Vagina (tissue), 2 donors: ENCODE measurements around the gene TMPRSS15. TPM values are rescaled to one million over a fixed set of nuclear protein-coding genes. Genes with fewer than 3 reads are reported as not detected.

Experiments used
- DNase-seq, 2 donors: peaks; one replicate each; pipeline ENCODE4 v3.0.0-alpha.2; 2017; ENCODE audit errors: extremely low spot score in 2 of 2
- H3K27ac ChIP-seq: fragments of 200-600 bp; sonication (generic); one replicate; pipeline ENCODE4 v1.5.1; 2019
- H3K27me3 ChIP-seq: fragments of 200-600 bp; sonication (generic); one replicate; pipeline ENCODE4 v1.5.1; 2019
- H3K36me3 ChIP-seq, 2 donors: fragments of 200-600 bp; sonication (generic); one replicate each; pipeline ENCODE4 v1.5.1; 2017 to 2019
- H3K4me1 ChIP-seq: fragments of 200-600 bp; sonication (generic); one replicate; pipeline ENCODE4 v1.5.1; 2019
- H3K4me3 ChIP-seq, 2 donors: fragments of 200-600 bp; sonication (generic); 1 replicate in 1 of 2; 2 replicates in 1 of 2; pipeline ENCODE4 v1.5.1; 2016 to 2019
- H3K9me3 ChIP-seq: fragments of 200-600 bp; sonication (generic); one replicate; pipeline ENCODE4 v1.5.1; 2019
- POLR2A ChIP-seq, 2 donors: fragments of 450-650 bp; IDR thresholded peaks; one replicate each; pipeline ENCODE4 v1.6.1; 2017; ENCODE audit warnings: antibody characterized with exemption in 2 of 2, mild to moderate bottlenecking in 2 of 2, moderate library complexity in 2 of 2
- POLR2AphosphoS5 ChIP-seq, 2 donors: sonication (generic); formaldehyde crosslinking; IDR thresholded peaks; one replicate each; pipeline ENCODE4 v1.9.0; 2017; ENCODE audit warnings: antibody characterized with exemption in 2 of 2, mild to moderate bottlenecking in 2 of 2, low read depth in 1 of 2; ENCODE audit not compliant: insufficient read depth in 1 of 2
- intact Hi-C: fragments of 100-400 bp; cut with DNase I; formaldehyde crosslinking; loops from one replicate; pipeline ENCODE4 v1.15.1; 2023
- total RNA-seq: library from RNA; depleted of rRNA; stranded (reverse); fragments of >200 nt; gene quantifications from one replicate; pipeline ENCODE4 v1.2.3, GENCODE V29; 2016
- TF ChIP-seq, protein P1 (sequence below), 3 experiments: fragments of 450-650 bp in 2 of 3; fragments of 200-600 bp in 1 of 3; sonication (generic) in 1 of 3; IDR thresholded peaks; one replicate each; pipeline ENCODE4 v1.5.1; 2017 to 2019; ENCODE audit warnings: antibody characterized with exemption in 3 of 3, mild to moderate bottlenecking in 2 of 3, moderate library complexity in 2 of 3

Gene TMPRSS15
- not detected for total RNA-seq

DNA sequence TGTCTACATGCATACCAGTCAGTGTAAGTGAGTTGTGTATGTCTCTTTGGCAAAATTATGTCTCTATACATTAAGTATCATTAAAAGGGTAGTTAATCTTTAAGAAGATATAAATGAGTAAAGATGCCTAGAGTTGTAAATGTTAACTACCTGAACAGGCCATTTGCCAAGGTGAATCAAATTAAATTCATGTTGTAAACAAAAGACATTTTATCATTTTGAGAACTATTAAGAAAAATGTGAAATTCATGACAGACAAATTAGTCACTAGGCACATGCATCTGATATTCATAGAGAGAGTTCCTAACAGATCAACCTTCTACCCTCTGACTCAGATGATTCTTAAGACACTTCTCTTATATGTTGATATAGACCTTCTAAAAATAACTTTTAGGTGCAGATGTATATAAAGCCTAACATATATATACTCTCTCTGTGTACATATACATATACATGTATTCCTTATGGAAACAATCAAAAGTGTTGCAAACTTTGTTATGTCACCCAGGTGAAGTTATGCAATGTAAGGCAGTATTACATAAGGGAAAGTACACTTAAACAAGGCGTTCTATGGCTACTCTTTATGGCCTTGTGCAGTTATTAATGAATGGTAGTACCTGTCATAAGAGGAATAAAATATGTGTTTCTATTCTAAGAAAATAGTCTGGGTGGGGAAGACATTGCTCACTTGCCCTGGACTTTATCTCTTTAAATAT is at the start of gene TMPRSS15:
Gene TMPRSS15 (minus strand): TSS at position 51 of the 716 bp plus-strand sequence. CDS start 163 bp downstream, outside the sequence.
- TF ChIP-seq POLR2A (IDR thresholded peaks at IDR 0.05) (no peak), POLR2AphosphoS5 (IDR thresholded peaks at IDR 0.05; ENCODE audit: insufficient read depth in 1 of 2, low read depth in 1 of 2) (no peak)
- TF ChIP-seq, protein P1, sequence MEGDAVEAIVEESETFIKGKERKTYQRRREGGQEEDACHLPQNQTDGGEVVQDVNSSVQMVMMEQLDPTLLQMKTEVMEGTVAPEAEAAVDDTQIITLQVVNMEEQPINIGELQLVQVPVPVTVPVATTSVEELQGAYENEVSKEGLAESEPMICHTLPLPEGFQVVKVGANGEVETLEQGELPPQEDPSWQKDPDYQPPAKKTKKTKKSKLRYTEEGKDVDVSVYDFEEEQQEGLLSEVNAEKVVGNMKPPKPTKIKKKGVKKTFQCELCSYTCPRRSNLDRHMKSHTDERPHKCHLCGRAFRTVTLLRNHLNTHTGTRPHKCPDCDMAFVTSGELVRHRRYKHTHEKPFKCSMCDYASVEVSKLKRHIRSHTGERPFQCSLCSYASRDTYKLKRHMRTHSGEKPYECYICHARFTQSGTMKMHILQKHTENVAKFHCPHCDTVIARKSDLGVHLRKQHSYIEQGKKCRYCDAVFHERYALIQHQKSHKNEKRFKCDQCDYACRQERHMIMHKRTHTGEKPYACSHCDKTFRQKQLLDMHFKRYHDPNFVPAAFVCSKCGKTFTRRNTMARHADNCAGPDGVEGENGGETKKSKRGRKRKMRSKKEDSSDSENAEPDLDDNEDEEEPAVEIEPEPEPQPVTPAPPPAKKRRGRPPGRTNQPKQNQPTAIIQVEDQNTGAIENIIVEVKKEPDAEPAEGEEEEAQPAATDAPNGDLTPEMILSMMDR (IDR thresholded peaks at IDR 0.05), result no peak
- Histone ChIP-seq H3K4me3 (no peak within 1 kb of the TSS), H3K9me3 (no peaks in the 10 kb centered on the region), H3K27ac (no peak within 1 kb of the TSS), H3K4me1 (no peaks in the 10 kb centered on the region), H3K27me3 (no peaks in the 10 kb centered on the region), H3K36me3 (no peaks in the 10 kb centered on the region)
- intact Hi-C loops, result no loop called here
- DNase-seq, result no peak

DNA sequence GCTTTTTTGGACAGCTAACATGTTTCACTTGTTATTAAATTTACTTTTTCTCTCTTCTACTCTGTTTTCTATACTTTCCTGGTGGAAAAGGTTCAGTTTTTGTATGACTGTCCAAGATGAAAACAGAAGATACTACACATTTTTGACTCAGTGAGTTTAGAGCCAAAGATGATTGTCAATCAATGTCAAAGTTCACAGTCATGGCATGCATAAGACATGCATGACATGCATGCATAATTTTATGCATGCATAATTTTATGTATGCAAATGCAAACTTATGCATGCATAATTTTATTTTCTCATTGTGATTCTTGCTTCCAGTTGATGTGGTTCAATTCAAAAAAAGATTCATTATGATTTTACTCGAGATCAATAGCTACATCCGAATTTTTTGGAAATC is 48.1 kb upstream of the TMPRSS15 start:
- H3K4me3 ChIP-seq, result no peak overlapping the region
- DNase-seq, result no peak
- intact Hi-C loops, result no loop called here
- H3K9me3 ChIP-seq, result no peaks in the 10 kb centered on the region
- no peaks in the 10 kb centered on the region for H3K36me3 ChIP-seq
- TF ChIP-seq, protein P1 (IDR thresholded peaks at IDR 0.05), result no peak
- no peak for TF ChIP-seq POLR2AphosphoS5 (IDR thresholded peaks at IDR 0.05; ENCODE audit: insufficient read depth in 1 of 2, low read depth in 1 of 2)
- no peaks in the 10 kb centered on the region for H3K4me1 ChIP-seq
- H3K27ac ChIP-seq, result no peak overlapping the region
- H3K27me3 ChIP-seq, result no peaks in the 10 kb centered on the region

DNA sequence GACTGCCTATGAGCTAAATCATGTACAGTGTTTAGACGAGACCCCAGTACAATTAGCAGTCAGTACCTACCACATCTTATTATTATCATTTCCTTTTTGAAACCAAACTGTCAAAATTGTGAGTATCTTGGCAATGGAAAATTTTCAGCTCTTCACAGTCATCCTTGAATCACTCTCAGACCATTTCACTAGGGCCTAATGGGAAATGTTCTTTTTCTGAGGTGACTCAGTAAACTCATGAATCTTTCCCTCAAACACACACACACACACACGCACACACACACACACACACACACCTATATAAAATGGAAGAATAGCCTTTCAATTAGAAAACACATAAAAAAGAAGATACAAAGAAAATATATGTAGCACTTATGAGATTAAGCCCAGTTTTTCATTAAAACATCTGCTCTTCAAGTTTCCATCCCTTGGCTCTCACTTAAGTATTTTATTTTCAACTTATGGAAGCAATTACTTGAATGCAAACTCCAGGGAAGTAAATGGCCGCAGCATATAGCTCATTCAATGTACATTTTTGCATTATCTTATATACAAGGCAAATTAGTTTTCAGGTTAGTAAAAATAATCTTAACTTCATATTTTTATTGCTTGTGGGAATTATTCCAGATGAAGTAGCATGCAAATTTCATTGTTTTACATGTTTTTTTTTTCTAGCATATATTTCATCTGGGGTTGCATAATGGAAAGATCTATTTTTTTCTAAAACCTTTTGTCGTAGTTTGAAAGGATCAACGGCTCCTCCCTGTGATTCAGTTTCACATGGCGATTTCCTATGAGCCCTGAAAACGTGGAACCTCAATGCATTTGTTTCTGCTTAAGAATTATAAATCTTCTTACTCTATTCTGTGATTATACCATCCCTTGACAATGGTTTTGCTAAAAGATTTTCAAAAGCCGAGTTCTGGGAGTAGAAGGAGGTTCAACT is 46.3 kb upstream of the TMPRSS15 start:
- Histone ChIP-seq H3K27ac (no peak overlapping the region), H3K4me1 (no peaks in the 10 kb centered on the region), H3K9me3 (no peaks in the 10 kb centered on the region), H3K4me3 (no peak overlapping the region), H3K27me3 (no peaks in the 10 kb centered on the region), H3K36me3 (no peaks in the 10 kb centered on the region)
- no peak for TF ChIP-seq POLR2AphosphoS5 (IDR thresholded peaks at IDR 0.05; ENCODE audit: insufficient read depth in 1 of 2, low read depth in 1 of 2)
- intact Hi-C loops, result no loop called here
- DNase-seq, result no peak

DNA sequence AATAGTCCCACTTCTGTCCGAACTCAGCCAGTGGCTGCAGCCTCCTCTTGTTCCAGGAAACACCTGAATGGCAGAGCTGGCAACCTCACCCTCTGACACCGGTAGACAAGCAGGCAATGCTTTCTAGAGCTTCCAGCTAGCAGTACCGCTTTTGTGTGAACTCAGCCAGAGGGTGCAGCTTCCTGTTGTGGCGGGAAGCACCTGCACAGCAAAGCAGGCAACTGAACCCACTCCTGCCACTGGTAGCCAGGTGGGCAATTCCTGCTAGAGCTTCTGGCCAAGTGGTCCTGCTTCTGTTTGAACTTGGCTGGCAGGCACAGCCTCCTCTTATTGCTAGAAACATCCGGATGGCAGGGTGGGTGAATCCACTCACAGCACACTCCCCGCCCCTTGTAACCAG is 40.1 kb upstream of the TMPRSS15 start:
- H3K27ac ChIP-seq, result no peak overlapping the region
- no peak overlapping the region for H3K4me3 ChIP-seq
- no peaks in the 10 kb centered on the region for H3K36me3 ChIP-seq
- intact Hi-C loops, result no loop called here
- DNase-seq, result no peak
- no peaks in the 10 kb centered on the region for H3K27me3 ChIP-seq
- H3K9me3 ChIP-seq, result no peaks in the 10 kb centered on the region
- TF ChIP-seq POLR2AphosphoS5 (IDR thresholded peaks at IDR 0.05; ENCODE audit: insufficient read depth in 1 of 2, low read depth in 1 of 2) (no peak), POLR2A (IDR thresholded peaks at IDR 0.05) (no peak)
- TF ChIP-seq, protein P1 (IDR thresholded peaks at IDR 0.05), result no peak
- no peaks in the 10 kb centered on the region for H3K4me1 ChIP-seq

DNA sequence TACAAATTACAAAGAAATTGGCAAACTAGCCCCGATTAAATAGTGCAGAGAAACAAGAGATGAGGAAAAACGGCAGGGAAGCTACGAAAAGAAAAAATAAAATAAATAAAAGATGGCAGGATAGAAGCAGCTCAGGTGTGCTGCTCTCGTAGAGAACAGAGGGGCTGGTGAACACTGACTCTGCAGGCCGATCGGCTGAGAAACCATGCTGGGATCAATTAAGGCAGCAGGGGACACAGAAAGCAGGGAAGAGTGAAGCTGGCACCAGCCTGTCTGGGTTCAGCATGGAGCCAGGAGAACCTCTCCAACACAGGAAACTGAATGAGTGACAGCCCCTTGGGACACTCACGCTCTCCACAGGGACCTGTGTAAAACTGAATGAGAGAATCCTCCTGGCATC is 39.5 kb upstream of the TMPRSS15 start:
- no peaks in the 10 kb centered on the region for H3K27me3 ChIP-seq
- intact Hi-C loops, result no loop called here
- TF ChIP-seq POLR2AphosphoS5 (IDR thresholded peaks at IDR 0.05; ENCODE audit: insufficient read depth in 1 of 2, low read depth in 1 of 2) (no peak), POLR2A (IDR thresholded peaks at IDR 0.05) (no peak)
- TF ChIP-seq, protein P1 (IDR thresholded peaks at IDR 0.05), result no peak
- no peaks in the 10 kb centered on the region for H3K36me3 ChIP-seq
- no peak overlapping the region for H3K27ac ChIP-seq
- no peaks in the 10 kb centered on the region for H3K9me3 ChIP-seq
- no peak for DNase-seq
- no peak overlapping the region for H3K4me3 ChIP-seq
- no peaks in the 10 kb centered on the region for H3K4me1 ChIP-seq
